ENCODE results near the gene OCA2. TPM values are rescaled to one million over a fixed set of nuclear protein-coding genes. Genes with fewer than 3 reads are reported as not detected.

Gene OCA2
- total RNA-seq, 3 donors from 2014 or later (not counting 1 experiment from before 2014, with no cell fraction given): 0.35 to 1.5 (median 0.56) TPM

DNA sequence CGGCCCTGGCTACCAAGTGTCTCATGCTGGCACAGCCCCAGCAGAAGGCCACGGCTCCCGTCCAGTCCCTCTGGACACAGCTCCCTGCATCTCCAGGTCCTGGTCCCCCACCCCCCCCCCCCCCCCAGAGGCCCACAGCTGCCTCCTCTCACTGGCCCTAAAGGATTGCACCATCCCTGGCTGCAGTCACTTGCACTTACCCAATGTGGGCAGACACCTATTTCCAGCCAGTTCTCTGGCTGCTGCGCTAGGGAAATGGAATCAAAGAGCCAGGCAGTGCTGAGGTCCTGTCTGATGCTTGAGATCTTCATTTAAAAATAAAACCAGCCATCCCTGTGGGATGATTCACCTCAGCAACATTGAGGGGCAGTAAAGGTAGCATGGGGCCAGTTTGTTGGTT, 346.4 kb downstream of the OCA2 start:
- TF ChIP-seq, protein P1, sequence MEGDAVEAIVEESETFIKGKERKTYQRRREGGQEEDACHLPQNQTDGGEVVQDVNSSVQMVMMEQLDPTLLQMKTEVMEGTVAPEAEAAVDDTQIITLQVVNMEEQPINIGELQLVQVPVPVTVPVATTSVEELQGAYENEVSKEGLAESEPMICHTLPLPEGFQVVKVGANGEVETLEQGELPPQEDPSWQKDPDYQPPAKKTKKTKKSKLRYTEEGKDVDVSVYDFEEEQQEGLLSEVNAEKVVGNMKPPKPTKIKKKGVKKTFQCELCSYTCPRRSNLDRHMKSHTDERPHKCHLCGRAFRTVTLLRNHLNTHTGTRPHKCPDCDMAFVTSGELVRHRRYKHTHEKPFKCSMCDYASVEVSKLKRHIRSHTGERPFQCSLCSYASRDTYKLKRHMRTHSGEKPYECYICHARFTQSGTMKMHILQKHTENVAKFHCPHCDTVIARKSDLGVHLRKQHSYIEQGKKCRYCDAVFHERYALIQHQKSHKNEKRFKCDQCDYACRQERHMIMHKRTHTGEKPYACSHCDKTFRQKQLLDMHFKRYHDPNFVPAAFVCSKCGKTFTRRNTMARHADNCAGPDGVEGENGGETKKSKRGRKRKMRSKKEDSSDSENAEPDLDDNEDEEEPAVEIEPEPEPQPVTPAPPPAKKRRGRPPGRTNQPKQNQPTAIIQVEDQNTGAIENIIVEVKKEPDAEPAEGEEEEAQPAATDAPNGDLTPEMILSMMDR (IDR thresholded peaks at IDR 0.05): no peak
- ATAC-seq (no peak), DNase-seq (no peak)
- intact Hi-C loops (cut with micrococcal nuclease): no loop called here
- Mint-ChIP-seq H3K9me3 (peaks cover 3 to 7% of the 10 kb centered on the region in 2 donors), H3K4me1 (no peaks in the 10 kb centered on the region), H3K36me3 (peaks cover 2% of the 10 kb centered on the region), H3K27ac (no peak overlapping the region), H3K4me3 (no peak overlapping the region), H3K27me3 (ENCODE audit: low read depth in 2 of 2) (no peaks in the 10 kb centered on the region)
- H3K27me3 ChIP-seq (ENCODE audit: control insufficient read depth, insufficient read depth, low read length): no peaks in the 10 kb centered on the region
- H3K9me3 ChIP-seq (ENCODE audit: control insufficient read depth, insufficient read depth, low read length): peaks cover 4% of the 10 kb centered on the region
- H3K36me3 ChIP-seq (ENCODE audit: control insufficient read depth, insufficient read depth, low read length): no peaks in the 10 kb centered on the region
- WGBS (ENCODE audit: insufficient coverage): 78% methylated on average over 4 of the region's 4 CpGs
- H3K4me3 ChIP-seq (ENCODE audit: low read length): no peak overlapping the region
- no peak overlapping the region for H3K27ac ChIP-seq (ENCODE audit: low read length)
- no peaks in the 10 kb centered on the region for H3K4me1 ChIP-seq (ENCODE audit: control insufficient read depth, insufficient read depth, low read length)

DNA sequence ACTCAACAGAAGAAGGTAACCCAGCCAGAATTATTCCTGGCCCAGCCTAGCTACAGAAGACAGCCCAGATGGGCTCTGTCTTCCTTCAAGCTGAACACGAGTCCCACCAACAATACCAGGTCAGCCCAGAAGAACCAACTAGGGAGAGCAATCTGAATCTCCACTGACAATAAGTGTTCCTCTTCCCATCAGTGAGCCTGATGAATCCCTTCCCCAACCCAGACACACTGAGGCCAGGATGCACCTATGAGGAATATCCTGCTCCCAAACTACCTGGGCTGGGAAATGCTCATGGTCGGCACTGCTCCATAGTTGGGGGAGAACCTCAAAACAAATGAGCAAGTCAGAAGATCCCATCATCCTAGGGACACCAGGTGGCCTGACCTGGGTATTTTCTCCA, 351.1 kb downstream of the OCA2 start:
- Histone ChIP-seq H3K27me3 (ENCODE audit: control insufficient read depth, insufficient read depth, low read length) (no peaks in the 10 kb centered on the region), H3K27ac (ENCODE audit: low read length) (no peak overlapping the region), H3K4me1 (ENCODE audit: control insufficient read depth, insufficient read depth, low read length) (no peaks in the 10 kb centered on the region), H3K9me3 (ENCODE audit: control insufficient read depth, insufficient read depth, low read length) (peaks cover 8% of the 10 kb centered on the region), H3K4me3 (ENCODE audit: low read length) (no peak overlapping the region), H3K36me3 (ENCODE audit: control insufficient read depth, insufficient read depth, low read length) (no peaks in the 10 kb centered on the region)
- Mint-ChIP-seq H3K27ac (no peak overlapping the region), H3K9me3 (peaks cover 6 to 9% of the 10 kb centered on the region in 2 donors), H3K4me1 (no peaks in the 10 kb centered on the region), H3K4me3 (no peak overlapping the region), H3K36me3 (no peaks in the 10 kb centered on the region), H3K27me3 (ENCODE audit: low read depth in 2 of 2) (no peaks in the 10 kb centered on the region)
- 95% methylated on average over 2 of the region's 2 CpGs for WGBS (ENCODE audit: insufficient coverage)
- TF ChIP-seq, protein P1 (IDR thresholded peaks at IDR 0.05): no peak
- ATAC-seq (no peak), DNase-seq (no peak)
- intact Hi-C loops (cut with micrococcal nuclease): no loop called here

DNA sequence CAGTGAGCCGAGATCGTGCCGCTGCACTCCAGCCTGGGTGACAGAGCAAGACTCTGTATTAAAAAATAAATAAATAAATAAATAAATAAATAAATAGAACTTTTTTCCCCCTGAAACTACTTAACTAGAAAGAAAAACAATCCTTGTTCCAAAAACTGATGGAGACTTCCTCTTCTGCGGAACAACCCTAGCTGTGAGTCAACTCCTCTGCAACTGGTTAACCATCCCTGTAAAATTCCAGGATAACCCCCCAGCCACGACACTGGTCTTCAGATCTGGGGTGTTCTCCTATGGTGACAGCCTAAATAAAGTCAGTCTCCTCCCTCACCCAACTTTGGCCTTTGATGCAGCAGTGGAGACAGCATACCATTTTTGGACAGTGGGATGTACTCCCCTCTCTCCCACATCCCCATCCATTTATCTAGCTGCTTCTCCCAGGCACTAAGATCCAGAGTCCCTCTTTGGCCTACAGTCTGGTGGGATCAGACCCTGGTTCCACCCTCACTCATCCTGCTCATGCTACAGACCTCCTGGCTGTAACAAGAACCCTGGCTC, 352.6 kb downstream of the OCA2 start:
- peaks cover 6 to 9% of the 10 kb centered on the region in 2 donors for H3K9me3 Mint-ChIP-seq
- no peaks in the 10 kb centered on the region for H3K27me3 ChIP-seq (ENCODE audit: control insufficient read depth, insufficient read depth, low read length)
- H3K27me3 Mint-ChIP-seq (ENCODE audit: low read depth in 2 of 2): no peaks in the 10 kb centered on the region
- no peaks in the 10 kb centered on the region for H3K36me3 Mint-ChIP-seq
- no peak overlapping the region for H3K4me3 ChIP-seq (ENCODE audit: low read length)
- 74% methylated on average over 2 of the region's 5 CpGs for WGBS (ENCODE audit: insufficient coverage)
- TF ChIP-seq, protein P1 (IDR thresholded peaks at IDR 0.05): no peak
- no peak overlapping the region for H3K27ac ChIP-seq (ENCODE audit: low read length)
- no peaks in the 10 kb centered on the region for H3K4me1 ChIP-seq (ENCODE audit: control insufficient read depth, insufficient read depth, low read length)
- H3K9me3 ChIP-seq (ENCODE audit: control insufficient read depth, insufficient read depth, low read length): peaks cover 8% of the 10 kb centered on the region
- no peak overlapping the region for H3K4me3 Mint-ChIP-seq
- H3K4me1 Mint-ChIP-seq: no peaks in the 10 kb centered on the region
- DNase-seq (no peak), ATAC-seq (no peak)
- no peak overlapping the region for H3K27ac Mint-ChIP-seq
- intact Hi-C loops (cut with micrococcal nuclease): no loop called here
- no peaks in the 10 kb centered on the region for H3K36me3 ChIP-seq (ENCODE audit: control insufficient read depth, insufficient read depth, low read length)

DNA sequence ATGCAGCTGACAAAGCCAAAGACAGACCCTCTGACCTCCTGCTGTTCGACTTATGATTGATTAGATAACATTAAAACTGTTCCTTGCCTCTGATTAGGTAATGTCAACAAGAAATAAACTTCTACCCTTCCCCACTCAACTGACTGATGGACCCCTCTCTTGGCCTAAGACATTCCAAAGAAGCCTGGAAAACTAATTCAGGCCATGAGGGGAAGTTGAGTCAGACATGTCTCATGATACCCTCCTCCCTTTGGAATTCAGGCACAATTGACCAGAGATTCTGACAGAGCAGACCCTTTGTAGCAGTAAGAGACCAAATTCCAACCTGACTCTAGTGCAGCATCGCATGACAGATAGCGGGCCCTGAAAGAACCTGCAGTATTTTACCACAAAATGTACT, 354.5 kb downstream of the OCA2 start:
- no peak overlapping the region for H3K27ac Mint-ChIP-seq
- Histone ChIP-seq H3K4me1 (ENCODE audit: control insufficient read depth, insufficient read depth, low read length) (no peaks in the 10 kb centered on the region), H3K27me3 (ENCODE audit: control insufficient read depth, insufficient read depth, low read length) (no peaks in the 10 kb centered on the region), H3K36me3 (ENCODE audit: control insufficient read depth, insufficient read depth, low read length) (no peaks in the 10 kb centered on the region), H3K27ac (ENCODE audit: low read length) (no peak overlapping the region), H3K9me3 (ENCODE audit: control insufficient read depth, insufficient read depth, low read length) (peaks cover 8% of the 10 kb centered on the region), H3K4me3 (ENCODE audit: low read length) (no peak overlapping the region)
- H3K4me3 Mint-ChIP-seq: no peak overlapping the region
- DNase-seq: no peak
- peaks cover 6 to 13% of the 10 kb centered on the region in 2 donors for H3K9me3 Mint-ChIP-seq
- no peaks in the 10 kb centered on the region for H3K27me3 Mint-ChIP-seq (ENCODE audit: low read depth in 2 of 2)
- 93% methylated on average over 3 of the region's 3 CpGs for WGBS (ENCODE audit: insufficient coverage)
- no peak for ATAC-seq
- intact Hi-C loops (cut with micrococcal nuclease): no loop called here
- H3K36me3 Mint-ChIP-seq: peaks cover 5% of the 10 kb centered on the region
- H3K4me1 Mint-ChIP-seq: no peaks in the 10 kb centered on the region
- TF ChIP-seq, protein P1 (IDR thresholded peaks at IDR 0.05): no peak
